GM19193 (cell line): ENCODE measurements around the gene TPP1.

Experiments
- POLR2A ChIP-seq: IDR thresholded peaks from 4 replicates; pipeline ENCODE4 v1.6.1; 2011; ENCODE audit not compliant: insufficient read depth, insufficient read length; ENCODE audit errors: extremely low read depth

The TPP1 gene

DNA sequence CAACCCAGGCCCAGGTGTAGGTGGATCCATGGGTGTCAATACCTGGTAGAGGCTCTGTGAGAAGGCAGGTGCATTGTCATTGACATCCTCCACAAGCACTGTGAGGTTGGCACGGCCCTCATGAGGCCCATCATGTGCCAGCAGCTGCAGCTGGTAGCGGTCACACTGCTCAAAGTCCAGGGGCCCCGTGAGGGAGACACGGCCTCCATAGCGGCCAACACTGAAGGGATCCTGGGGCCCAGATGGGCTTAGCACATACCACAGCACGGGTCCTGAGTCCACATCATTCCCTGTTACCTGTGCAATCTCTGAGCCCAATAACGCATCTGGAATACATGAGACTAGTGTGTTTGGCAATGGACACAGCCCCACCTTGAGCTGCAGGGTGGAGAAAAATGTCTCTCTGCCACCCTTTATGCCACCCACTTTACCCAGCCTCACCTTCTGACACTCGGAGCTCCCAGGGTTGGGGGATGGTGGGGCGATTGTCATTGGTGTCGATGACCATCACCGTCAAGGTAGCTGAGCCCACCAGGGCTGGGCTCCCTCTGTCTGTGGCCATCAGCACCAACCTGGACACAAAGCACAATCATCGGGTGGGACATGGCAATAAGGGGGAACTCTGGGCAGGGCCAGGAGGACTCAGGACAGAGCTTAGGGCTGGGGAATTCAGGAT is 6.1 kb upstream of the TPP1 start:
- no peak for TF ChIP-seq POLR2A

DNA sequence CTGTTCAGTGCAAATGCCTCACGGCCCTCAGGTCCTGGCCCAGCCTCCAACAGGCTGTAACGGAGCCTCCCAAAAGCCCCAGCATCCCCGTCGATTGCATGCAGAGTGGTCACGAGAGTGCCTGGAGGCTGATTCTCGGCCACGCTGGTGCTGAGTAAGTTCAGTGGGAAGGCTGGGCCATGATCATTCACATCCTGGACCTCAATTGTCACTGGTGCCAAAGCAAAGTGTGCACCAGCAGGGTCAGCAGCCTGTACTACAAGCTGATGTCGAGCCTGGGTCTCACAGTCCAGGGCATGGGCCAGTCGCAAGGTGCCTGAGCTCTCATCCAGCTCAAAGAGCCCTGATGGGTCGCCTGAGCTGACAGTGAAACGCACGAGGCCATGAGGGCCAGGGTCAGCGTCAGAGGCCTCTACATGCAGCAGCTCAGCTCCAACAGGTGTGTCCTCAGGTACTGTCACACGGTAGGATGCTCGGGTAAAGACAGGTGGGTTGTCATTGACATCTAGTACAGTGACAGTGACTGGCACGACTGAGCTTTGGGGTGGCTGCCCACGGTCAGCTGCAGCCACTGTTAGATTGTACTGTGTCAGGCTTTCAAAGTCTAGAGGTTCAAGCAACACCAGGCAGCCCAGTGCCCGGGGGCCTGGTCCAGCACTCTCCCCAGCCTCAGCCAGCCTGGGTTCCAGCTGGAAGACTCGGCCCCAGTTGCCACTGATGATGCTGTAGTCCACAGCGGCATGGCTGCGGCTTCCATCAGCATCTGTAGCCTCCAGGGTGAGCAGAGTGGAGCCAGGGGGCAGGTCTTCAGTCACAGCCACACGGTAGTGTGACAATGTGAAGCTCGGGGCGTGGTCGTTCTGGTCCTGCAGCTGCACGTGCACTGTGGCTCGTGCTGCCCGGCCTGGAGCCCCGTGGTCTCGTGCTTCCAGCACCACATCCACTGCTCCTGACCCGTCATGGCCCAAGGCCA is 4.5 kb upstream of the TPP1 start:
- TF ChIP-seq POLR2A: no peak

DNA sequence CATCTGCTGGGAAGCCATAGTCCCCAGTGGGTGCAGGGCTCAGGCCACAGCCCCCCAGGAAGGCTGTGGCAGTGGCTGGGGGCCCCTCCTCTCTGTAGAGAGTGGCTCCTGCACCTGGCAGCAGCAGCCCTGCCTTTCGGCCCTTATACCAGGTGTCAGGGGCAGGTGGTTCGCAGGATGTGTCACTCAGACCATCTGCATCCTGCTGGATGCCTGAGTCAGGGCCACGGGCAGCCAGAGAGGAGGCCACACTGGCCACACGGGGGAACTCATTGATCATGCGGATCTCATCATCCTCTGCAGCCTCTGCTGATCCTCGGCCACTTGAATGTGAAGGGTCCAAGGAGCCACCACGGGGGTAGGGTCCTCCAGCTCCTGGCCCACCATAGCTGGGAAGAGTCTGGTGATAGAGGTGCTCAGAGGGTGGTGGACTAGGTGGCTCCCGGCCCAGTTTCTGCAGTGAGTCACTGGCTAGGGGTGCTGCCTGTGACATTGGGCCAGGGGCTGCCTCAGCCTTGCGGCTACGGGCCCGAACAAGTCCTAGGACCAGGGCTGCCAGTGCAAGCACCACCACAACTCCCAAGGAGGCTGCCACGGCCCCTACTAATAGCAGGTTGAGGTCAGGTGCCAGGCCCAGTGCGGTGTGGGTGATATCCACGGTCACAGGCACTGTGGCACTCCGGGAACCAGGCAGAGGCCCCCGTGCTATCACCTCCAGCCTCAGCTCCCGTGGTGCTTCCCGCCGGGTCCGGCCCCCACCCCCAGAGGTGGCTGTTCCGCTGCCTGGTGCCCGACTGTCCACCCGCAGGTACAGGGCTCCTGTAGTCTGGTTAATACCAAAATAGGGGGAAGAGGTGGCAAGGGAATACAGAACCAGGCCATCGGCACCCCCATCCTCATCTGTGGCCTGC is 3.3 kb upstream of the TPP1 start:
- TF ChIP-seq POLR2A: no peak

DNA sequence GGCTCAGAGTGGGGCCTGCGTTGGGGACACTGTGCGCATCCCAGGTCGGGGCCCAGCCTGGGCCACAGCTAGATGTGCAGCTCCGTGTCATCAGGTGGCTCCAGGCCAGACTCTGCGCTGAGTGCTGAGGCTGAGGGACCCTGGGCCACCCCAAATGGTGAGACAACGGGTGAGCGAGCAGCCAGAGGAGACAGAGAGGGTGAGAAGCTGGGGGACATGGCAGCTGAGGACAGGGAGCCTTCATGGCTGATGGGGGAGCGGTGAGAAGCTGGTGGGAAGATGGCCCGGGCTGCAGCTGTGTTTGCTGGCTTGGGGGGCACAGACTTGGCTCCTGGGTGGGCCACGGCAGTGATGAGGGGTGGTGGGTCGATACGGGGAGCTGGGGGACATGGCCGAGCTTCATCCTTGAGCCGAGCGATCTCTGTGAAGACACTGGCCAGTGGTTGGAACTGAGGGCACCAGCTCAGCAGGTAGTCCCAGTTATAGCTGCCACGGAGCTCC is 2.5 kb upstream of the TPP1 start:
- TF ChIP-seq POLR2A: no peak

DNA sequence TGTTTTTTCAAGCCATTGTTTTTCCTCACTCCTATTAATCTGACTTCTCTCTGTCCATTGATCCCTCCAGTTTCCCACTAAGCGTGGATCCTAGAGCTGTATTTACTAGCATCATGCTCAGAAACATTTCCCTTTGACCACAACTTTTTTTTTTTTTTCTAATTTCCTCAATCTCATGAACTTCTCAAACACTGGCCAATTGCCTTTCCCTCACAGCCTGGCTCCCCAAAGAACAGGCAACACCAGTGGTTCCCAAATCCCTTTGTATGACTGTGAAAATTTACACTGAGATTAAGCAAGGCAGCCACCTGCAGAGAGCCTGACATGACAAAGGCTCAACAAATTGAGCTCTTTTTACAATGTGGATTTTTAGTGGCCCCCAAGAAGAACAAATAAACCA is 1.4 kb upstream of the TPP1 start:
- no peak for TF ChIP-seq POLR2A

DNA sequence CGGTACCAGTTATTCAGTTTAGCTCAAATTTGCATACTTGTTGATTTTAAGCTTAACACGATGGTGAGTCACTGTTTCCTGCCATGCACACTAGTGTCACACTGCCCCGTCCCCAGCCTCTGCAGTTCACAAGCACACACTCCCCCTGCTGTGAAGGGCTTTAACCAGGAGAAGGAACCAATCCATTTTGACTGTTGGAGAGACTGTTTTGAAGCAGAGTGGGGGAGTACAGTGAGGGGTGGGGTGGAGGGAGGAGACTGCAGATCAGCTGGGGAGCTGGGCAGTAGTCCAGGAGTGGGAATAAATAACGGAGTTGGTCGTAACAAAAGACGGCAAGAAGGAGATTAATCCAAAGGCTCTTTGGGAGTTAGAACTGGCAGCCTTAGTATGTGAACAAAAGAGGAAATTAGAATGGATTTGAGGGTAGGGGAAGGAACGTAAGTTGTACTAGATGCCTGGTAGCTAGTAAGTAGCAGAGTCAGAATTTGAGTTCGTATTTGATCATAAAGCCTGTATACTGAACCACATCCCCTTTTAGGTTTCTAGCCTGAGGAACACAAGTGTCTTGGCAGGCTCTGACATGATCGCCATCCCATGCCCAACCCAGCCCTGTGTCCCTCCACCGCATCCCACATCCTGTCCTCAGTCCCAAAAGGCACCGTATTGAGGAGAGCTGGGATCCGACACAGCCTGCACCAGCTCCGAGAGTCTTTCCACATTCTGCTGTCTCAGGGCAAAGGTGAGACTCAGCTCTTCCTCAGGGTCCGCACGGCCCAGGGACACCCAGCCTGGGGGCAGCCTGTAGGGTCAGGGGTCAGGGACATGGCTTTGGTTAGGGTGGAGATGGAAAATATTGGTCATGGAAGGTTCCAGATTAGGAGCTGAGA is 862 bp downstream of the TPP1 start:
- TF ChIP-seq POLR2A: peak; percentile 28

DNA sequence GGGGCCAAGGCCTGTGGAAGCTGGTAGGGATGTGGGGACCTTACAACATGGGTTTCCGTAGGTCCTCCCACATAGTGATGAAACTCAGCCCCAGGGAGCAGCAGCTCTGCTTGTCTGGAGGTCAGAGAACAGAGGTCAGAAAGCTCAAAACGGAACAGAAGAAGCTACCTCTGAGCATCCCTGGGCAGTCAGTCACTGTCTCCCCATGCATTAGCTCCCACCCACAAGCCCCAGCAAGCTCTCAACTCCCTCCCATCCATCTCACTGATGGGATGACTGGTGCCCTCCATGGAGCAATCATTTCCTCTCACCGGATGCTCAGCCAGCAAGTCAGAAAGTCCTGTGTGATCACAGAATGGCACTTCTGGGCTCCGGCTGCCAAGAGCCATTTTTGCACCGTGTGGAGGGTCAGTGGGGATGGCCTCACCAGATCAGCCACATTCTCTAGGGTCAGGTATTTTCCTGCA is 1.9 kb downstream of the TPP1 start:
- TF ChIP-seq POLR2A: no peak

DNA sequence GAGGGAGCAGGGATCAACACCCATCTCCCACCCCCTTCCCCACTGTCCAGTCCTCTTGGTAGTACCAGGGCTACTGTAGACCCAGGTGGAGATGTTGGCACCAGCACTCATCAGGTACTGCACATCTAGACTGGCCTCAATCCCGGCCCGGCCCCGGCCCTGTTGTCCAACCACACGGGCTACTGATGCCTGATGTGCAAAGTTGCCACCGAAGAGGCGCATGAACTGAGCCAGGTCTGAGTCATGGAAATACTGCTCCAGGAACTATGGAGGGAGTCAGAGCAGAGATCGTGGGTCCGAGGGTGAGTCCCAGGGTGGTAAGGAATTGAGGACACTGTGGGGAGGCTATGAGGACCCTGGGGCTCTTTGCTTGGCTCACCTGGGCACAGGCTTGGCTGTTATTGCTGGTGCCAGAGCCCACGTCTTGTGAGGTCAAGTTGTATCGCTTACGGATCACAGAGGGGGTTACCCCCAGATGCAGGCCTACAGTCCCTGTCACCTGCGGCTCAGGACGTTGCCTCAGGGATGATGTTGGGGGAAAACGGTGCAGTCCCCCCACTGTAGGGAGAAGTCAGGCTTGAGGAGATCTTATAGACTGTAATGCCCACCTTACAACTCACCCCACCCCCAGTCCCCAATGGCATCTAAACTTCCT is 2.5 kb downstream of the TPP1 start:
- TF ChIP-seq POLR2A: no peak

DNA sequence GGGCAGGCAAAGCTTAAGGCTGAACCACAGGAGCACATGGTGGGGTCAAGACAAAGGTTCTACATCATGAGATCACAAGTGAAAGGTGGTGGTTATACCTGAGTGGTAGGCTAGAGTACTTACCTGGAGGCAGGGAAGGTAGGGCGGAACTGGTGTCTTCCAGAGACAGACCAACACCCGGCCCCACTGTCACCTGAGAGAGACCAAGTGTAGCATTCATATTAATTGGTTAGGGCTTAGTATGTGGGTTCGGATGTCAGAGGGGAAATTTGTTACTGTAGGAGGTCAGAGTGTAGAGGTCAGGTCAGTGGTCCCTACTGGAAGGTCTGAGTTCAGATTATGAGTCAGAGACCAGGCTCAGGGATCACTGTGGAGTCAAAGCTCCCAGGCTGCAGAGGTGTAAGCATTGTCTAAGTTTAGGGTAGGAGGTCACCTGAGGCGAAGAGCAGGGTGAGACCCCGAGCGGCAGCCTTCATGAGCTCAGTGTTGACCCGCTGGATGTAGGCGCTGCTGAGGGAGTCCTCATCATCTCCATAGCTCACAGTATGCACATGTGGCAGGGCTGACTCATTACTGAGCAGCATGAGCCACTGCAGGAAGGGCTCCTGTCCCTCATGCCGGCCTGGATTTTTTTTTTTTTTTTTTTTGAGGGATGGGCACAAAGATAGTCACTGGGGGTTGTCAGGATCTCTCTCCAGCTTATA is 3.2 kb downstream of the TPP1 start:
- no peak for TF ChIP-seq POLR2A

DNA sequence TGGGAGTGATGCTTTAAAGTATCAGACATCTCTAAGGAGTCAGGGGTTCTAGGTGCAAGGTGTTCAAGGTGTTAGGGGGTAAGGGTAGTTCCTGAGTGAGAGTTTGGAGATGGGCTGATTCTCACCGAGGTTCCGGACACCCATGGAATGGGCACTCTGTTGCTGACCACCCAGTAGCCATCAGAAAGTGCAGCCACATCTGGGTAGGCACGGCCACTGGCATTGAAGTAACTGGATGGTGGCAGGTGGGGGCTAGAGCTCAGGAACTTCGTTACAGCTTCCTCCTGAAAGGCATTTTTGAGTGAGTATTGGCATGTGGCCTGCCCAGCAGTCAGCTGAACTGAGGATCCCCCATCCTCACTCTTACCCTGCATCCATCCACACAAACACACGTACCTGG is 4.2 kb downstream of the TPP1 start:
- no peak for TF ChIP-seq POLR2A

DNA sequence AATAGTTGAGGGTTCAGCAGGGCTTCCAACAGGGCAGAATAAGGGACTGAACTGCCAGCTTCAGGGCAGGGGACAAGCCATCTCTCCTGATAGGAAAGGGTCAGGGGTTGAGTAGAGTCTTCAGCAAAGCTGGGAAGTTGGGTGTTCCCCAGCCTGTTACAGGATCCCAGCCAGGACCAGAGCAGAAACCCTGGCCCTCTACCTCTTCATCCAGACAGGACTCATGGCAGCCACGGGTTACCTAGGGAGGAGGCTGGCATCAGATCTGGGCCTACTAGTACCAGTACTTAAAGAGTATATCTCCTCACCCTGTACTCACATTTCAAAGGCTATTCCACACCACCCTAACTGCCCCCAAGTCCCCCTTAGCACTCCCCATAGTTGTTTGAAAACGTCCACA is 4.8 kb downstream of the TPP1 start:
- TF ChIP-seq POLR2A: no peak

DNA sequence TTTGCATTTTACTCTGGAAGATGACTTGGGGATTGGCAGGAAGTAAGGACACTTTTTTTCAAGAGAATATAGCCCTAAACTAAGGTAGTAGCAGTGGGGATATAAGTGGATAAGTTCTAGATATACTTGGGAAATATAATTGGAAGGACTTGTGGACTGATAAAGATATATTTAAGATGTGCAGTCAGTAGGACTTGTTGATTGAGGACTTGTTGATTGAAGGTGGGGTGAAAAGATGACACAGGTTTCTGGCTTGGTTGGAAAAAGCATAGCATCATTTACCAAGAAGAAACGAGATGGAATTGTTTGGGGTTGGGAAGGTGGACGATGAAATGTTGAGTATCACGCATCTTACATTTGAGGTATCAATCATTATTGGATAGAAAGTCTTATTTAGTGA is 5.7 kb downstream of the TPP1 start:
- no peak for TF ChIP-seq POLR2A
